ENCODE results near the gene HARBI1. TPM values are rescaled to one million over a fixed set of nuclear protein-coding genes. Genes with fewer than 3 reads are reported as not detected.

The HARBI1 gene
- polyA plus RNA-seq (2013, experiment 1 of 2; ENCODE audit: insufficient read length): 3.8 TPM
- 3.1 TPM for polyA plus RNA-seq (2013, experiment 2 of 2; ENCODE audit: insufficient read length)

- DNase-seq: peak; percentile 88
These were observed at the start of gene HARBI1, which contains the start of gene ATG13 for GRCh38 chr11:46617134-46617971. Gene HARBI1 (minus strand): TSS chr11:46617227. CDS start chr11:46616237, 990 bp downstream. Gene ATG13 (plus strand): TSS chr11:46617553. CDS start chr11:46644292, 26,739 bp downstream.

GRCh38 chr11:46666516-46666915 lies 49.5 kb upstream of the HARBI1 start:
- no peak for DNase-seq

- DNase-seq: no peak
These were observed 48.3 kb upstream of the HARBI1 start for GRCh38 chr11:46665356-46665755.

- DNase-seq: no peak
These were observed 47.6 kb upstream of the HARBI1 start for GRCh38 chr11:46664612-46665011.

- no peak for DNase-seq
These were observed 46.4 kb upstream of the HARBI1 start for GRCh38 chr11:46663277-46663940.

GRCh38 chr11:46662366-46662765 lies 45.3 kb upstream of the HARBI1 start:
- DNase-seq: no peak

- DNase-seq: no peak
These were observed 44.8 kb upstream of the HARBI1 start for GRCh38 chr11:46661836-46662235.

- no peak for DNase-seq
These were observed 42.9 kb upstream of the HARBI1 start for GRCh38 chr11:46659908-46660307.

GRCh38 chr11:46658259-46658658 lies 41.2 kb upstream of the HARBI1 start:
- no peak for DNase-seq

GRCh38 chr11:46657186-46657585 lies 40.2 kb upstream of the HARBI1 start:
- no peak for DNase-seq

- DNase-seq: no peak
These were observed 38.6 kb upstream of the HARBI1 start for GRCh38 chr11:46655631-46656030.

GRCh38 chr11:46649180-46649738 lies 32.2 kb upstream of the HARBI1 start:
- DNase-seq: peak; percentile 97

GRCh38 chr11:46643986-46644385 lies 27.0 kb upstream of the HARBI1 start:
- no peak for DNase-seq

GRCh38 chr11:46643531-46643930 lies 26.5 kb upstream of the HARBI1 start:
- DNase-seq: no peak

- DNase-seq: no peak
These were observed 25.8 kb upstream of the HARBI1 start for GRCh38 chr11:46642627-46643335.

GRCh38 chr11:46641639-46642038 lies 24.6 kb upstream of the HARBI1 start:
- DNase-seq: no peak

- DNase-seq: no peak
These were observed 23.2 kb upstream of the HARBI1 start for GRCh38 chr11:46640036-46640788.

GRCh38 chr11:46639197-46639839 lies 22.3 kb upstream of the HARBI1 start:
- no peak for DNase-seq

- no peak for DNase-seq
These were observed 20.5 kb upstream of the HARBI1 start for GRCh38 chr11:46637546-46637945.

GRCh38 chr11:46635557-46636139 lies 18.6 kb upstream of the HARBI1 start:
- no peak for DNase-seq
